Measurements from ENCODE around the gene CX3CL1. TPM values are rescaled to one million over a fixed set of nuclear protein-coding genes. Genes with fewer than 3 reads are reported as not detected.

CX3CL1 gene
- total and polyA plus RNA-seq, 12 donors, result 1.9 to 14.1 (median 6.5) TPM

DNA sequence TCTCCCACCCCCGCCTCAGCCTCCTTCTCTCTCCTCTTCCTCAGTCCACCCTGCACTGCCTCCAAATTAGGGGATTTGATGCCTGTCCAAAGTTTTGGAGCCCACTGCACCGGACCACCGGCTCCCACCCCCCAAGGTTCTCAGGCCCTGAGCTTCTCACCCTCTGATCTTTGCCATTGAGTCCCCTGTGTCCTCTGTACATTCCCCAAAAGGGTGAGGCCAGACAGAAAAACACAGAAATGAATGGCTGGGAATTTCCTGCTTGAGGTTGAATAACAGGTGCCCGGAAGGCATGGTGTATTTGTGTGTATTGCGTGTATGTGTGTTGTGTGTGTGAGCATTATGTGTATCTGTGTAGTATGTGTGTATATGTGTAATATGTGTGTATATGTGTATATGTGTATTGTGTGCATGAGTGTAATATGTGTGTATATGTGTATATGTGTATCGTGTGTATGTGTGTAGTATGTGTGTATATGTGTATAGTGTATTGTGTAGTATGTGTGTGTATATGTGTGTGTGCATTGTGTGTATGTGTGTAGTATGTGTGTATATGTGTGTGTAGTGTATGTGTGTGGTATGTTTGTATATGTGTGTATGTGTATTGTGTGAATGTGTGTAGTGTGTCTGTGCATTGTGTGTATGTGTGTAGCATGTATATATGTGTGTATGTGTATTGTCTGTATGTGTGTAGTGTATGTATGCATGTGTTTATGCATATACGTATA, 16.2 kb downstream of the CX3CL1 start:
- Histone ChIP-seq H3K27ac (no peak overlapping the region), H3K36me3 (replicated peaks in 1 of 2) (no peaks in the 10 kb centered on the region), H3K4me3 (no peak overlapping the region), H3K4me1 (replicated peaks in 1 of 2) (peaks cover 0 to 3% of the 10 kb centered on the region in 2 donors), H3K27me3 (no peaks in the 10 kb centered on the region), H3K9me3 (replicated peaks in 1 of 3) (no peaks in the 10 kb centered on the region)
- no peak for TF ChIP-seq POLR2A (IDR thresholded peaks at IDR 0.05)
- TF ChIP-seq, protein P1, sequence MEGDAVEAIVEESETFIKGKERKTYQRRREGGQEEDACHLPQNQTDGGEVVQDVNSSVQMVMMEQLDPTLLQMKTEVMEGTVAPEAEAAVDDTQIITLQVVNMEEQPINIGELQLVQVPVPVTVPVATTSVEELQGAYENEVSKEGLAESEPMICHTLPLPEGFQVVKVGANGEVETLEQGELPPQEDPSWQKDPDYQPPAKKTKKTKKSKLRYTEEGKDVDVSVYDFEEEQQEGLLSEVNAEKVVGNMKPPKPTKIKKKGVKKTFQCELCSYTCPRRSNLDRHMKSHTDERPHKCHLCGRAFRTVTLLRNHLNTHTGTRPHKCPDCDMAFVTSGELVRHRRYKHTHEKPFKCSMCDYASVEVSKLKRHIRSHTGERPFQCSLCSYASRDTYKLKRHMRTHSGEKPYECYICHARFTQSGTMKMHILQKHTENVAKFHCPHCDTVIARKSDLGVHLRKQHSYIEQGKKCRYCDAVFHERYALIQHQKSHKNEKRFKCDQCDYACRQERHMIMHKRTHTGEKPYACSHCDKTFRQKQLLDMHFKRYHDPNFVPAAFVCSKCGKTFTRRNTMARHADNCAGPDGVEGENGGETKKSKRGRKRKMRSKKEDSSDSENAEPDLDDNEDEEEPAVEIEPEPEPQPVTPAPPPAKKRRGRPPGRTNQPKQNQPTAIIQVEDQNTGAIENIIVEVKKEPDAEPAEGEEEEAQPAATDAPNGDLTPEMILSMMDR (IDR thresholded peaks at IDR 0.05), result no peak
- intact Hi-C loops (cut with DNase I), result no loop called here
- WGBS, 4 donors, result 62 to 78% (median 75%) methylated on average over 6 to 7 of the region's 7 CpGs
- DNase-seq, result no peak

DNA sequence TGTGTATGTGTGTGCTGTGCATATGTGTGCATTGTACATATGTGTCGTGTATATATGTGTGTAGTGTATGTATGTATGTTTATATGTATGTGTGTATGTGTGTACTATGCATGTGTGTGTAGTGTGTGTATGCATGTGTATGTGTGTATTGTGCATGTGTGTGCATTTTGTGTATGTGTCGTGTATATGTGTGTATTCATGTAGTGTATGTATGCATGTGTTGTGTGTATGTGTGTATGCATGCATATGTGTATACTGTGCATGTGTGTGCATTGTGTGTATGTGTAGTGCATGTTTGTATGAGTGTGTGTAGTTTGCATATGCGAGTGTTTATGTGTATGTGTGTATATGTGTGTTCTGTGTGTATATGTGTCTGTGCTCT, 16.8 kb downstream of the CX3CL1 start:
- DNase-seq, result no peak
- Histone ChIP-seq H3K36me3 (replicated peaks in 1 of 2) (no peaks in the 10 kb centered on the region), H3K27me3 (no peaks in the 10 kb centered on the region), H3K4me3 (no peak overlapping the region), H3K4me1 (replicated peaks in 1 of 2) (peaks cover 0 to 3% of the 10 kb centered on the region in 2 donors), H3K9me3 (replicated peaks in 1 of 3) (no peaks in the 10 kb centered on the region), H3K27ac (no peak overlapping the region)
- TF ChIP-seq, protein P1 (IDR thresholded peaks at IDR 0.05), result no peak
- no peak for TF ChIP-seq POLR2A (IDR thresholded peaks at IDR 0.05)
- WGBS, 4 donors, result 76 to 90% (median 84%) methylated on average over 3 of the region's 3 CpGs
- intact Hi-C loops (cut with DNase I), result no loop called here

DNA sequence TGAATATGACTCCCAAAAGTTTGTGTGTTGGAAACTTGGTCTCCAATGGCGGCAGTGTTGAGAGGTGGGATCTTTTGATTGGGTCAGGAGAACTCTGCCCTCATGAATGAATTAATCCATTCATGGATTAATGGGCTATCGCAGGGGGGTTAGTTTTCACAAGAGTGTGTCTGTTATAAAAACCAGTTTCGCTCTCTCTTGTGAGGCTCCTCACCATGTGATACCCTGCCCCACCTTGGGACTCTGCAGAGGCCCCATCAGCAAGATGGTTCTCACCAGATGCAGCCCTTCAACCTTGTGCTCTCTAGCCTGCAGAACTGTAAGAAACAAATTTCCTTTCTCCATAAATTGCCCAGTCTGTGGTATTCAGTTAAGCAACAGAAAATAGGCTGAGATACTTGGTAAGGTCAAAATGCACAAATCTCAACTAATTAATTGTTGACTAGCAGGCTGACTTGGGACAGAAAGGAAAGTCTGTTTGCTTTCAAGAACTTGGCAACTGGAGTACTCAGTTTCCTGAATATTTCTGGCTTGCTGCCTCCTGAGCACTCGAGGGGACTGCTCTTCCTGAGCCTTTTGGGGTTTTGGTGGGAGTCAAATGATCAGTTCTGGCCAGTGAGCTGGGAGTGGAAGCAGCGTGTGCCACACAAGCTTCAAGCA, 18.5 kb downstream of the CX3CL1 start:
- intact Hi-C loops (cut with DNase I), result no loop called here
- H3K4me3 ChIP-seq, result no peak overlapping the region
- WGBS, 4 donors, result 59 to 74% (median 66%) methylated on average over 4 to 5 of the region's 5 CpGs
- no peaks in the 10 kb centered on the region for H3K27me3 ChIP-seq
- no peaks in the 10 kb centered on the region for H3K36me3 ChIP-seq (replicated peaks in 1 of 2)
- H3K27ac ChIP-seq, result no peak overlapping the region
- peaks cover 0 to 3% of the 10 kb centered on the region in 2 donors for H3K4me1 ChIP-seq (replicated peaks in 1 of 2)
- H3K9me3 ChIP-seq (replicated peaks in 1 of 3), result no peaks in the 10 kb centered on the region
- TF ChIP-seq, protein P1 (IDR thresholded peaks at IDR 0.05), result no peak
- TF ChIP-seq POLR2A (IDR thresholded peaks at IDR 0.05), result no peak
- no peak for DNase-seq

DNA sequence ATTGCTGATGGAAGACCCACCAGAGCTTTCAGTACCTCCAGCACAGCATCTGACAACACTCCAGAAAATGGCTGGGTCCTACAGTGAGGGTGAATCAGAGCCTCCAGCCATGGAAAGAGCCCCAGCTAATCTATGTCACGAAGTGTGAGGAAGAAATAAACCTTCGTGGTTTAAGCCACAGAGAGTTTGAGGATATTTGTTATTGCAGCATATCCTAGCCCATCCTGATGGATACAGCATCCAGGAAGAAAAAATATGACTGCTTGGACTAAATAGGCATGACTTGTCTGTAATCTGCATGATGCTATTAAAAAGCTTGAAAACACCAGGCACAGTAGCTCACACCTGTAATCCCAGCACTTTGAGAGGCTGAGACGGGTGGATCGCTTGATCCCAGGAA, 19.0 kb downstream of the CX3CL1 start:
- 69 to 88% (median 79%) methylated on average over 4 of the region's 4 CpGs for WGBS, 4 donors
- H3K27me3 ChIP-seq, result no peaks in the 10 kb centered on the region
- H3K36me3 ChIP-seq (replicated peaks in 1 of 2), result no peaks in the 10 kb centered on the region
- TF ChIP-seq, protein P1 (IDR thresholded peaks at IDR 0.05), result no peak
- H3K27ac ChIP-seq, result no peak overlapping the region
- H3K9me3 ChIP-seq (replicated peaks in 1 of 3), result no peaks in the 10 kb centered on the region
- H3K4me3 ChIP-seq, result no peak overlapping the region
- intact Hi-C loops (cut with DNase I), result no loop called here
- peaks cover 0 to 3% of the 10 kb centered on the region in 2 donors for H3K4me1 ChIP-seq (replicated peaks in 1 of 2)
- DNase-seq, result no peak
